ELF-1 (cell line): ENCODE data around the gene ACY1.
"Not testable (repeated sequence)": the region's sequence is repeated elsewhere in the genome, so short reads cannot be mapped to it uniquely, and the experiment has no call there.

ENCODE experiments used
- DNase-seq: peaks from one replicate; pipeline ENCODE4 v3.0.0-alpha.2; 2016; ENCODE audit warnings: low read depth, low spot score

Gene ACY1

DNA sequence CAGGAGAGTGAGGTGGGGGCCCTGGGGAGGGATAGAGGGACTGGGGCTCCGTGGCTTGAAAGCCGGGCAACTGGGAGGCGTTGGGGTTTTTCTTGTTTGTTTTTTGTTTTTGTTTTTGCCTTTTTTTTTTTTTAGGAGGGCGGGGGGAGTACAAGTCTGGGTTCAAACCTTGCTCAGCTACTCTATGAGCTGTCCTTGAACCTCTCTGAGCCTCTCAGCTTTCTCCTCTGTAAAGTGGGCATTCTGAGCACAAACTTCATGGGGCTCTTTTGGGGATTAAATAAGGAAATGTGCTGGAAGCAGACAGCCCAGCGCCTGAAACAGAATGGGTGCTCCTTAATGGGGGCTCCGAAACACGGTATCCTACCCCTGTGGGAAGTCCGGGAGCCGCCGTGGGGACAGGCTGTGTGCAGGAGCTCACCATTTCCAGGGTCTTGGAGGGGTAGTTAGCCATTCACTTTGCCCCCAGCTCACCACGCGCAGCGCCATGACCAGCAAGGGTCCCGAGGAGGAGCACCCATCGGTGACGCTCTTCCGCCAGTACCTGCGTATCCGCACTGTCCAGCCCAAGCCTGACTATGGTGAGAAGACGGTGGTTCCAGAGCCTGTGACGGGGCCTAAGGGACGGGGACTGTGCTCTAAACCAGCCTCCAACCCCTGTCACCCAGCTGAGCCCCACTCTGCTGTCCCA, 388 bp downstream of the ACY1 start:
- DNase-seq = no peak

DNA sequence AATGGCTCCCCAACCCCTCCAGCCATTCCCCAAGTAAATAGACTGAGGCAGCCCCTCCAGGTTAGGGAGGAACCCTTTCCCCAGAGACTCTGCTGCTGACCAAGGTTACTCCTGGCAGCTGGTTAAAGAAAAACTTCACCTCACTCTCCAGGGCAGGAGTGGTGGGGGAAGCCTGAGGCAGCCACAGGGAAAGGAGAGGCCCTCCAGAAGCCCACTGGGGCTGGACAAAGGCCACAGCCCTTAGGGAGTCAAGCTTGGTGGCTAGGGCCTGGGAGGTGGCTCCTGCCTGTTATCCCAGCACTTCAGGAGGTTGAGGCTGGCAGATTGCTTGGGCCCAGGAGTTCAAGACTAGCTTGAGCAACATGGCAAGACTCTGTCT, 923 bp downstream of the ACY1 start:
- no peak for DNase-seq

DNA sequence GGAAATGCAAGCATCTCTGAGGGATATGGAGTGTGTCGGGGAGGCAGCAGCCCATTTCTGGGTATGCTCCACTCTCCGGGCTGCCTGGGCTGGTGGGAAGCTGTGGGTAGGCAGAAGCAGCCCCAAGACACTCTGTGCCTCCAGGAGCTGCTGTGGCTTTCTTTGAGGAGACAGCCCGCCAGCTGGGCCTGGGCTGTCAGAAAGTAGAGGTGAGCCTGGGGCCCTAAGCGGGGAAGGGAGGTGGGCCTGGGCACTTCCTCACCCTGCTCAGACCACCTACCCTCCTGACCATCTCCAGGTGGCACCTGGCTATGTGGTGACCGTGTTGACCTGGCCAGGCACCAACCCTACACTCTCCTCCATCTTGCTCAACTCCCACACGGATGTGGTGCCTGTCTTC, 1.7 kb downstream of the ACY1 start:
- DNase-seq = no peak

DNA sequence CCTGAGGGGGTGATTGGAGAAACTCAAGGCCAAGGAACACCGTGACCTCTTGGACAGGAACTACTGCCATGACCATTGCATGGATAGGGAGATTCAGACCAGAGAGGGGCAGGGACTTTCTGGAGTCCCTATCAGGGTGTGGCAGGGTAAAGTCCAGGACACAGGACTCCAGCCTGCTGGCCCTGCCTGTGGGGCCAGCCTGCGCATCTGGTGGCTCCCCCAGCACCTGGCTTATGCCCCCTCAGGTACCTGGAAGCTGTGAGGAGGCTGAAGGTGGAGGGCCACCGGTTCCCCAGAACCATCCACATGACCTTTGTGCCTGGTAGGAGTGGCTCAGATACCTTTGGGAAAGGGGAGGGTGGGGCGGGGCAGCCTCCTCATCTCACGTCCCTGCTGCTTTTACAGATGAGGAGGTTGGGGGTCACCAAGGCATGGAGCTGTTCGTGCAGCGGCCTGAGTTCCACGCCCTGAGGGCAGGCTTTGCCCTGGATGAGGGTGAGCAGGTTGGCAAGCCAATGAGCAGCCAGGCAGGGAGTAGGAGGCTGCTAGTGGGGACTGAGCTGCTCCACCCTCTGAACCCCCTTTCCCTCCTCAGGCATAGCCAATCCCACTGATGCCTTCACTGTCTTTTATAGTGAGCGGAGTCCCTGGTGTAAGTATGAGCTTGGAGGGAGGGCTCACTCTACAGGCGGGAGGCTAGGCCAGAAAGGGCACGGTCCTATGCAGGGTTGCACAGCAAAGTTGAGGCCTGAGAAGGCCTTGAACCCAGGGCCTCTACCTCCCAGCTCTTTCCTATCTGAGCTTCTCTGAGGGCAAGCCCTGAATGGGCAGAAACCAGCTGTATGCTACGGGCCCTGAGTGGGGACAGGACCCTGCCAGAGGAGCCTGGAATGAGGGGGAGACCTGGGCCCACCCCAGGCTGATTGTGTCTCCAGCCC, 2.9 kb downstream of the ACY1 start:
- no peak for DNase-seq

DNA sequence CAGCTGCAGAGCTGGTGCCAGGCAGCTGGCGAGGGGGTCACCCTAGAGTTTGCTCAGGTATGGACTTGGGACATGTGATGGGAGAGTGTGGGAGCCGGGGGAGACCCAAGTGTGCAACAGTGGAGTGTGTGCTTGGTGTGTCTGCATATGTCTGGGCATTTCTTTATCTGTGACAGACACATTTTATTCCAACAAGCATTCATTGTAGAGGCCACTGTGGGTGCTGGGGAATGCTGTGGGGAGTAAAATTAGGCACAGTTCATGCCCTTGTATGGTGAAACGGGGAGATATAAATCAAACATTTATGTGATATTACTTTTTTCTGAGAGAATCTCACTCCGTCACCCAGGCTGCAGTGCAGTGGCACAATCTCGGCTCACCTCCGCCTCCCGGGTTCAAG, 4.2 kb downstream of the ACY1 start:
- no peak for DNase-seq

DNA sequence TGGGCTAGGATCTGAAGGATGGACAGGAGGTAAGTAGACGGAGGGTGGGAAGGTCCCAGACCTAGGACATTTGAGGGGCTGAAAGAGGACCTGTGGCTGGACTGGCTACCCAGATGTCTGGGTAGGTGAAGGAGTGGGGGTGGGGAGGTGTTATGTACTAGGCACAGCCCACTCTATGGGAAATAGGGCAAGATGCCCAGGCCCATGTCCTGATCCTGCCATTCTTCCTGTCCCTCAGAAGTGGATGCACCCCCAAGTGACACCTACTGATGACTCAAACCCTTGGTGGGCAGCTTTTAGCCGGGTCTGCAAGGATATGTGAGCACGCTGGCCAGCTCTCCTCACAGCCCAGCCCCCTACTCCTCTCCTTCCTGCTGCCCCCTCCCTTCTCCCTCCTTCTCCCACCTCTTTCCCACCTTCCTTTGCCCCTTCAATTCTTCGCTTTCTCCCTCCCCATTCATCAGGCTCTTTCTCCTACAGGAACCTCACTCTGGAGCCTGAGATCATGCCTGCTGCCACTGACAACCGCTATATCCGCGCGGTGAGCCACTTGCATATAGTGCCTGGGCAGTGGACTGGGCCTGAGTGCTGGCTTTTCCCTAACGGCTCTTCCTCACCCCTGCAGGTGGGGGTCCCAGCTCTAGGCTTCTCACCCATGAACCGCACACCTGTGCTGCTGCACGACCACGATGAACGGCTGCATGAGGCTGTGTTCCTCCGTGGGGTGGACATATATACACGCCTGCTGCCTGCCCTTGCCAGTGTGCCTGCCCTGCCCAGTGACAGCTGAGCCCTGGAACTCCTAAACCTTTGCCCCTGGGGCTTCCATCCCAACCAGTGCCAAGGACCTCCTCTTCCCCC, 5.2 kb downstream of the ACY1 start:
- no peak for DNase-seq

DNA sequence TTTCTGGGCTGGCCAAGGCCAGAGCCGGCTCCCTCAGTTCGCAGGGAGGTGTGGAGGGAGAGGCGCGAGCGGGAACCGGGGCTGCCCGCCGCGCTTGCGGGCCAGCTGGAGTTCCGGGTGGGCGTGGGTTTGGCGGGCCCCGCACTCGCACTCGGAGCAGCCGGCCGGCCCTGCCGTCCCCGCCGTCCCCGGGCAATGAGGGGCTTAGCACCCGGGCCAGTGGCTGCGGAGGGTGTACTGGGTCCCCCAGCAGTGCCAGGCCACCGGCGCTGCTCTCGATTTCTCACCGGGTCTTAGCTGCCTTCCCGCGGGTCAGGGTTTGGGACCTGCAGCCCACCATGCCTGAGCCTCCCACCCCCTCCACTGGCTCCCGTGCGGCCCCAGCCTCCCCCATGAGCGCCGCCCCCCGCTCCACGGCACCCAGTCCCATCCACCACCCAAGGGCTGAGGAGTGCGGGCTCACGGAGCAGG, 7.2 kb downstream of the ACY1 start:
- DNase-seq = not testable (repeated sequence)

DNA sequence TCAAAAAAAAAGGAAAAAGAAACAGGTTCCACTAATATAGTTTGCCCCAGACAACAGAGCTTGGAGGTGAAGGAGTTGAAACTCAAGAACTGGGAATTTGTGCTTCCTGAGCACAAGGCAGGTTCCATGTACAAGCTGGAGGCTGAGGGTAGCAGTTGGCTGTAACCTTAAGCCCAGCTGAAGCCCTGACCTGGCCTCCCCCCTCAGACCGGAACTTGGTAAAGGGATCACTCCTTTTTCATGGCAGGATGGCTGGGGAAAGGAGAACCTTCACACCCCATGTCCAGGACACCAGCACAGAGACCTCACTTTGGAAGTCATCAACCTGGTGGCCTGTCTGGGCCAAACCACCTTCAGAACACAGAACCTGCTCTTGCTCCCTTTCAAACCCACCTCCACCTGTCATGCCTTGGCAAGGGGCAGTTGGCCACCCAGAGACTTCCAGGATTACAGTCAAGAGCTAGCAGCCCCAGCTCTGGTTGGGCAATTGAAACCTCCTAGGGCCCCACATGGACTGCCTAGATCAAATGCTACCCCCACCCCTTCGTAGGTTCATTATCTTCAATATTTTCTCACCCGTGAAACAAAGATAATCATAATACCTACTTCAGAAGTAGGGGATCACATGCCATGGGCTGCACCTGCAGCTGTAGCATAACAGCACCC, 8.8 kb downstream of the ACY1 start:
- DNase-seq = no peak

DNA sequence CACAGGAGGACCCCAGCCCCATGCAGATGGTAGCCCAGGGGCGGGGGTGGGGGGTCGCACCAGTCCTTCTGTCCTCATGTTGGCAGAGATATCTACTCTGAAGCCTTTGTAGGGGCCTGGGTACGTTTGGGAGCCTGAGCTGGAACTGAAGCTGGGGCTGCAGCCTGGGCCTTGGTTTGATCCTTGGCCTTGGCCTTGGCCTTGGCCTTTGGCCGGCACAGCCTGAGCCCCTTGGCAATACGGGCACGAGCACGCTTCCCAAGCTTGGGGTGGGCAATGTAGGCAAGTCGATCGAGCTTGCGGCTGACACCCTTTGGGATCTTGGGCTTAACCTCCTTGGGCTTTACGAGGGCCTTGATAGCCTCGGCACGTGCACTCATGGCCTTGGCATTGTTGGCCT, 10.3 kb downstream of the ACY1 start:
- not testable (repeated sequence) for DNase-seq

DNA sequence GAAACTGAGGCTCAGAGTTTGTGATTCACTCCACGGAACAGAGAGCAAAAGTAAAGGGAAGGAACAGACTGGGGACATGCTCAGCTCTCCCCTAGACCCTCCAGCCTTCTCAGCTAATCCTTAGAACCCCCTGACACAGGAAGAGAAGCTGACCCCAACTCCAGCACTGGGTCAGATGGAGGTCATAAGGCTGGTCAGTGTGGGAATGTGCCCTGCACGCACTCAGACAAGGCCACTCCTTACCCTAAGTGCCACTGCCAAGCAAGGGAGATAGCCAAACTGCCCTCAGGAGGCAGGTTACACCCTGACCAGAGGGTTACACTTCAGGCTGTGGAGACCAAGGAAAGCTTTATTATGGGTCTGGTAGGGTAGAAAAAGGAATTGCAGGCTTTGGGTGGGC, 11.2 kb downstream of the ACY1 start:
- no peak for DNase-seq

DNA sequence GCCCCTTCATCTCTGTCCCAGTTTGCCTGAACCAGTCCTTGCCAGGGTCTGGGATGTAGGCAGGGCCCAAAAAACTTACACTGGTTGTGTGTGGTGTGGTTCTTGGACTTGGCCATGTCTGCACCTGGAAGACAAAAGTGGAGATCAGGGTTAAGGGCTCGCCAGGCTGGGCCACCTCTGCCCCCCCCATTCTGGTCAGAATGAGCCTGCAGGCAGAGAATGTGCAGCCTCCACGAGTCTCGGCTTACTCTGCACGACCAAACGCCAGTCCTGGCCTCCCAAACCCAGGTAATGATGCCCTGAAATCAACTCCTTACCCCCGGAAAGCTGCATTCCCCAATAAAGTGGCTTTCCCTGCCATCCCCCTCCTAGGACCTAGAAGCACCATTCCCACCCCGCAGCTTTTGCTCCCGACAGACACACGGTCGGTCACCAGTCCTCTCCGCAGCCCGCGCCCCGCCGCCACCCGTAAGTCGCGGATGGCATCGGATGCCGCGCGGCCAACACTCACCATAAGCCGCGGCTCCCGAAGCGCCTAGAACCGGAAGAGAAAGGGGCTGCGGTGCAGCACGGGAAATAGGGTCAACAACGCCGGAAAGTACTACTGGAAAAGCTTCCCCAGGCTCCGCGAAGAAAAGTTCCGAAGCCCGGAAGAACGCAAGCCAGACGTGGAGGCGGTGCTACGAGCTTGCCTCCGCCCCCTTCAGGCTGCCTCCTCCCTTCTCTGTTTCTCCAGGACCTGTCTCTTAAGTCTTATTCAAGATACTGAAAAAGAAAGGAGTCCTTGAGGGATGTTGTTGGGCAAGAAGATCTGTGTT, 12.2 kb downstream of the ACY1 start, which contains the start of gene RPL29:
Gene RPL29, minus strand, starts transcription at position 550 of the 818 bp plus-strand sequence. Its CDS starts 434 bp downstream, at position 116.
- DNase-seq = peak; percentile 95

DNA sequence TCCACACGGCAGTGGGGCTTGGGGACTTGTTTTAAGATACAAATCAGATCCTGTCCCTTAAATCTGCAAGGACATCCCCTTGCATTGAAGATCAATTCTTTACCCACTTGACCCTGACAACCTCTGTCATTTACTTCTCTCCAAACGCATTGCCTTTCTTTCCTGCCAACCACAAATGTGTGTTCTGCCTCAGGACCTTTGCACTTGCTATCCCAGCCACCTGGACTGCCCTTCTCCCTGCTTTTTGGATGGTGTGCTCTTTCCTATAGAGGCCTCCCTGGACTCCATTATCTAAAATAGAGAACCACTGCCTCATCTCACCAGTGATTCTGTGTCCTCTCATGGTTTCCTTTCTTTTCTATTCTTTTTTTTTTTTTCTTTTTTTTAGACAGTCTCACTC, 13.8 kb downstream of the ACY1 start:
- no peak for DNase-seq

DNA sequence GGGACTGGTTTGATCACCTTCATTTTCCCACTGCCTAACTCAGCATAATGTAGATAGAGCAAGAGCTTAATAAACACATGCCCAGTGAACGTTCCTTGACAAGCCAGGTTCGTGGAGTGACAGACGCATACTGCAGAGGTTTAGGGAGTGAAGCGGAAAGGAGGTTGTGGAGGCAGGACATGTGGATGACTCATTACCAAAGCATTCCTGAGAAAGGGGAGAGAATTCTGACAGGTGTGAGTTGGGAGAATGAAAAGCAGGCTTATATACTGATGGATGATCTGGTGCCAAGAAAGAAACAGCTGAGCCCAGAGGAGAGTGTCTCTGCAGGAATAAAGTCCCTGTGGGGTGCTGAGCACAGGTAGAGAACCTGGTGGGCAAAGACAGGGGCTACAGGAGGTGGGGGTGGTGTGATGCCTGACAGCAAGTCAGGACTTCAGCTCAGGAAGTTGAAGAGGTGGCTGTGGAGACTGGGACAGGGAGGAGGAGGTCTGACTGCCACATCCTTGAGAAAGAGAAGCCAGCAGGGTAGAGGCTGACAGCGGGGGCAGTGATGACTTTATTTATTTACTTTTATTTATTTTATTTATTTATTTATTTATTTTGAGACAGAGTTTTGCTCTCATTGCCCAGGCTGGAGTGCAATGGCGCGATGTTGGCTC, 14.7 kb downstream of the ACY1 start:
- DNase-seq = peak; percentile 70

DNA sequence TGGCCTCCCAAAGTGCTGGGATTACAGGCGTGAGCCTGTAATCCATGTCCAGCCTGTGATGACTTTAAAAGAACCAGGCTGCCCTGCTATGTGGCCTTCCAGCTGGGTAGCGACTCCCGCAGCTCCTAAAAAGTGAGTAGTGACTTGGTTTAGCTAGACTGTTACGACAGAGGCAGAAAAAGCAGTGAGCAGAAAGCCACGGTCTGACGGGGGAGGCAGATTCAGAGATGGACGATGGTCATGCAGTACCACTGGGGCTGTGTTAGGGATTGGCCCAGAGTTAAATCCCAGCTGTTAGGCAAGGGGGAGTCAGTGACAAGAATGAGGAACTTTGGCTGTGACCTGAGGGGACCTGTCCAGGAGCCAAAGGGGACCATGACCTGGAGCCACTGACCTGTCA, 15.4 kb downstream of the ACY1 start:
- no peak for DNase-seq

DNA sequence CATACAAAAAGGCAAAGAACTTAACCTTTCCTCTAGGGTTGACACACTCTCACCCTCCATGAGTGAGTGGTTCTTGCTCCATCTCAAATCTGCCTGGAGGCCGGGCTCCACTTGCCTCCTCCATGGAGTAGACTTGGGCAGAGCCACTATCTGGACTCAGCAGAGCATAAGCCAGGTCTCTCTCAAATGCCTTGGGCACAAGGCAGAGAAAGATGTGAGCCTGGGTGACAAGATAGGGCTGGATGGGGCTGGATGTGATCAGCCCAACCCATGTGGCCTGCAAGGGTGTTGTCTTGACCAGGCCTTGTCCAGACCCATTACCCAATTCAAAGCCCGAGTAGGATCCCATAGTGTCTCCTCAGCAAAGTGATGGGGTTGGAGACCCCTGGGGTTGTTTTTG, 16.5 kb downstream of the ACY1 start:
- DNase-seq = no peak

DNA sequence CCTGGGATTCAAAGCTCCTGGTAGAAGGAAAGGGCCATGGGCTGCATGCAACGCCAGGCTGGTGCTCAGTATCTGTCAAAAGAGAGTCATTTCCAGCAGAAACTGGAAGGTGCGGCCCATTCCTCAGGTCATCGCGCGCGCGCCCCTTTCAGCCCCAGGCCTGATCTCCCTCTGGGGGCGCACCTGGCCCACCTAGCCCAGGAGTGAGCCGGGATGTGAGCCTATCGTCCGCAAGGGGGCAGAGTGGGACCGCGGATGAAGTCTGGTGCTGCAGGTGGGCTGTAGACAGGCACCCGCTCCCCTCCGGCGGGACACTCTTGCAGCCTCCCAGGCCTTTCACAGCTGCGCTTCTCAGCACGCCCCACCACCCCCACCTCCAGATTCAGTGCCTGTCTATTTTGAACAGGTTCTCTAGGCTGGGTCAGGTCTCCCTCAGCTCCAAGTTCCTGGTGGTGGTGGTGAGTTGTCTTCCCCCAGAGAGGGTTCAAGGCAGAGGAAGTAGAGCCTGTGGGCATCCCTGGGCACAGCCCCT, 18.2 kb downstream of the ACY1 start:
- DNase-seq = peak; percentile 96

DNA sequence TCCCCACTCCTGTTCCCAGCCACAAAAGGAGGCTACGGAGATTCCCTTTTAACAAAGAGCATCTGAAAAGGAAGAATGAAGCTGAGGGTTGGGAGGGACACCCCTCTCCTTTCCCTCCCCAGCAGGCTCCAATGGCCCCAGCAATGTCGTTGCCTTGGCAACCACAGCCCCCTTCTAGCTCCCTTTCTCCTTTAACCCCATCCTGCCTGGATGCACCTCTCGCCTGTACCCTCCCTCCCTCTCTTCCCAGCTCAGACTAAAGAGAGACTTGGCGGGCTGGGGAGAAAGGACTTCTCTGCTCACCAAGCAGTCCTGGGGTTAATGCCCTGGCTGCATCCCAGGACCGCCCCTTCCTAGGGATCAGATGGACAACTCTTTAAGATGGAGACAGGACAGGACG, 19.4 kb downstream of the ACY1 start:
- no peak for DNase-seq

DNA sequence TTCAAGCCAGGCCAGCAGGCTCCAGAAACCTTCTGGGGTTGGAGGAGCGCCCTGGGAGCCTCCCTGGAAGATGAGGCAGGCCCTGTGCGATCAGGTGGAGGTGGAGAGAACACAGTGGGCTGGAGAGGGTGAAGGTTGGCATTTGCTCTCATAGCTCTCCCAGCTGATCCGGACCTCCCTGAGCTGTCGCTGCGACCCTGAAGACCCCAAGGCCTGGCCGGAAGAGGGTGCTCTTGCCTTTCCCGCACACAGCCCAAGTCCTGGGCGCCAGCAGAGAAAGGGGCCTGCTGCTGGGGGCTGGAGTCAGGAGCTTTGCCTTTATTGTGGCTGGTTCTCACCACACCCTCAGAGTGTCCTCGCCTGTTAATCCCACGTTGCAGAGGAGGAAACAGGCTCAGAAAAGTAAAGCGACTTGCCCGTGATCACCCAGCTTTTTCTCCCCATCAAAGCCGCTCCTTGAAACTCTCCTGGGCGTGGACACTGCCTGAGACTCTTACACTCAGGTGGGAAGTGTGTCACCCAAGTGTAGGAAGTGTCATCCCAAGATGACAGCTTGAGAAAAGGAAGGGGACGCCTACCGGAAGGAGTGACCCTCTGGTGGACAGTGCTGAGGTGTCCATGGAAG, 20.9 kb downstream of the ACY1 start:
- peak; percentile 85 for DNase-seq

DNA sequence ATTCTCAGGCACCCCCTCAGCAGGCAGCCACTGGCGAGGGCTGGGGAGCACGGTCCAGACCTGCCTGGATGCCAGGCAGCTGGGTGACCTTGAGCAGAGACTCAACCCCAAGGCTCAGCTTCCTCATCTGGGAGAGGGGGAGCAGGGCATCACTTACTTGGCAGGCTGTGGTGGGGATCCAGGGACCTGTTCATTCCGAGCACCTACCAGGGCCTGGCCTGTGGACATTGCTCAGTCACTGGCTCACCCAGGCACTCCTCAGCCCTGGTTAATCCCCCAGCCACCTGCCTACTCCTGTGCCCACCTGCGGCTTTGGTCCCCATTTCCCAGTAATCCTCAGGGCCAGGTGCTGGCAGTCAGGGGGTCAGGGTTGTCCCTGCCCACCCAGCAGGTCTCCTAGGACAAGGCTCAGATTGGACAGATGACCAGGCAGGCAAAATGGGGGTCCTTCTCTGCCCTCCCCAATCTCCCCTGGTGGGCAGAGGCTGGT, 21.6 kb downstream of the ACY1 start:
- DNase-seq = no peak
